GM12878 (cell line): Measurements from ENCODE around the gene DLG2. TPM values are rescaled to one million over a fixed set of nuclear protein-coding genes. Genes with fewer than 3 reads are reported as not detected.

Experiments
- ATAC-seq: fragments of 200-7000 bp; cut with Tn5 transposase; 3 replicates; pipeline ENCODE4 v1.9.1; 2020; ENCODE audit warnings: mild to moderate bottlenecking, moderate library complexity
- BruUV-seq: library from RNA; stranded (reverse); fragments of 400-500 nt; replicated peaks from 2 replicates; lab custom pipeline; 2021; lab: Mats Ljungman, UMichigan
- CTCF ChIA-PET: fragments of 300-600 bp; sonication (Branson Sonifier 250); formaldehyde crosslinking; extraction: SDS; loops from one replicate; lab custom pipeline; 2021; ENCODE audit warnings: inconsistent platforms; lab: Yijun Ruan, JAX
- POLR2A ChIA-PET: fragments of 350-600 bp; formaldehyde crosslinking; extraction: SDS; loops from one replicate; lab custom pipeline; 2021; ENCODE audit warnings: inconsistent platforms; lab: Charles Lee
- RAD21 ChIA-PET: fragments of 300-600 bp; sonication (Branson Sonifier 250); formaldehyde crosslinking; loops from one replicate; lab custom pipeline; 2023; ENCODE audit warnings: antibody characterized with exemption; ENCODE audit not compliant: unreplicated experiment; lab: Charles Lee
- SMC1A ChIA-PET: fragments of 300-600 bp; sonication (Branson Sonifier 250); formaldehyde crosslinking; loops from one replicate; lab custom pipeline; 2023; ENCODE audit not compliant: unreplicated experiment, uncharacterized antibody; lab: Charles Lee
- DNase-seq: peaks from one replicate; pipeline ENCODE4 v3.0.0-alpha.2; 2011; ENCODE audit warnings: low read depth, low spot score
- FAIRE-seq: peaks from 3 replicates; lab custom pipeline; 2011; peaks lifted over from hg19 to GRCh38; lab: Jason Lieb, UNC
- H2AFZ ChIP-seq: 2 replicates; pipeline ENCODE4 v1.6.0; 2011; ENCODE audit warnings: low read depth, low read length, control low read depth; ENCODE audit not compliant: control insufficient read depth
- H3K27ac ChIP-seq: 2 replicates; pipeline ENCODE4 v1.5.1; 2011; ENCODE audit warnings: control low read depth; ENCODE audit not compliant: control insufficient read depth, insufficient read depth
- H3K27me3 ChIP-seq, 2 experiments: replicated peaks in 1 of 2; 2 replicates each; pipeline versions ENCODE4 v1.6.0 to v1.6.1; 2011; ENCODE audit warnings: low read length in 1 of 2; ENCODE audit not compliant: control insufficient read depth in 2 of 2, insufficient read depth in 2 of 2
- H3K36me3 ChIP-seq, 2 experiments: 2 replicates each; pipeline ENCODE4 v1.5.1; 2011; ENCODE audit warnings: low read length in 1 of 2; ENCODE audit not compliant: control insufficient read depth in 2 of 2, insufficient read depth in 2 of 2
- H3K4me1 ChIP-seq: 2 replicates; pipeline ENCODE4 v1.6.1; 2011; ENCODE audit warnings: mild to moderate bottlenecking, low read length, moderate library complexity, mixed read lengths; ENCODE audit not compliant: control insufficient read depth, insufficient read depth
- H3K4me2 ChIP-seq: 2 replicates; pipeline ENCODE4 v1.6.0; 2011; ENCODE audit warnings: control low read depth; ENCODE audit not compliant: control insufficient read depth, insufficient read depth
- H3K4me3 ChIP-seq: fragments of 200-600 bp; sonication (generic); 2 replicates; pipeline ENCODE4 v1.5.1; 2016
- H3K79me2 ChIP-seq: 2 replicates; pipeline ENCODE4 v1.6.0; 2011; ENCODE audit warnings: low read length; ENCODE audit not compliant: control insufficient read depth, insufficient read depth
- H3K9ac ChIP-seq: 2 replicates; pipeline ENCODE4 v1.8.0; 2011; ENCODE audit warnings: low read length, control low read depth, mixed read lengths; ENCODE audit not compliant: control insufficient read depth, insufficient read depth
- H3K9me3 ChIP-seq: replicated peaks from 3 replicates; pipeline ENCODE4 v1.5.1; 2011; ENCODE audit warnings: mild to moderate bottlenecking, low read length; ENCODE audit not compliant: control insufficient read depth, insufficient read depth
- H4K20me1 ChIP-seq: 2 replicates; pipeline ENCODE4 v1.6.0; 2011; ENCODE audit not compliant: control insufficient read depth, insufficient read depth
- CEBPB ChIP-seq, 2 experiments: fragments of 150-350 bp in 1 of 2; IDR thresholded peaks; 2 replicates each; pipeline ENCODE4 v1.6.1; 2012 to 2014; ENCODE audit warnings: low read depth in 2 of 2, low read length in 2 of 2, borderline replicate concordance in 1 of 2, inconsistent platforms in 1 of 2
- EP300 ChIP-seq, 2 experiments: fragments of 150-350 bp in 1 of 2; IDR thresholded peaks; 2 replicates each; pipeline ENCODE4 v1.6.1; 2011 to 2012; ENCODE audit warnings: low read depth in 2 of 2, low read length in 2 of 2, borderline replicate concordance in 1 of 2, improper control_type of control experiment in 1 of 2, inconsistent platforms in 1 of 2; ENCODE audit not compliant: control insufficient read depth in 1 of 2
- NBN ChIP-seq: fragments of 450-650 bp; IDR thresholded peaks from 2 replicates; pipeline ENCODE4 v1.6.1; 2016
- NFYA ChIP-seq: IDR thresholded peaks from 2 replicates; pipeline ENCODE4 v1.6.1; 2011; ENCODE audit warnings: low read depth, mild to moderate bottlenecking, low read length, improper control_type of control experiment, borderline replicate concordance
- NR2C1 ChIP-seq: fragments of 450-650 bp; IDR thresholded peaks from 2 replicates; pipeline ENCODE4 v1.6.1; 2017; ENCODE audit warnings: antibody characterized with exemption, mild to moderate bottlenecking, moderate library complexity
- TCF7 ChIP-seq: IDR thresholded peaks from 2 replicates; pipeline ENCODE4 v1.6.1; 2014; ENCODE audit warnings: antibody characterized with exemption, borderline replicate concordance
- ZNF207 ChIP-seq: fragments of 450-650 bp; IDR thresholded peaks from 2 replicates; pipeline ENCODE4 v1.6.1; 2014; ENCODE audit warnings: antibody characterized with exemption, mild to moderate bottlenecking, borderline replicate concordance
- WGBS: methylation state at CpG from one replicate; pipeline ENCODE4 v1.1.6; 2016; ENCODE audit warnings: low lambda C conversion rate; ENCODE audit not compliant: insufficient replicate concordance, insufficient coverage; ENCODE audit errors: missing lambda C conversion rate; 5-methylcytosine and 5-hydroxymethylcytosine counted together
- in situ Hi-C: fragments of 300-500 bp; cut with MboI; formaldehyde crosslinking; loops from 9 replicates; pipeline ENCODE4 v1.14.3; 2018; ENCODE audit warnings: mixed read lengths
- intact Hi-C: fragments of 100-400 bp; cut with micrococcal nuclease; formaldehyde crosslinking; loops from one replicate; pipeline ENCODE4 v1.14.2; 2022; ENCODE audit not compliant: unreplicated experiment
- polyA plus RNA-seq, 11 experiments: library from polyadenylated mRNA; depleted of rRNA in 4 of 11; unstranded in 6 of 11; stranded (reverse) in 5 of 11; fragments of >200 nt; fragmentation: Nextera tagmentation in 4 of 11; fragmentation: Illumina TruSeq in 1 of 11; extraction: Ambion mirVana in 4 of 11; extraction: Trizol in 1 of 11; gene quantifications; 1 replicate in 1 of 11; 2 replicates in 10 of 11; pipeline versions ENCODE4 v1.2.1 to v1.2.3, GENCODE V29; 2011 to 2016; ENCODE audit warnings: inconsistent platforms in 2 of 11, missing spikeins in 2 of 11, low read depth in 1 of 11
- total RNA-seq, 4 experiments: library from RNA; depleted of rRNA in 3 of 4; stranded (reverse); fragments of >200 nt in 3 of 4; fragmentation: Illumina TruSeq in 1 of 4; extraction: Trizol in 1 of 4; gene quantifications; 2 replicates each; pipeline versions ENCODE4 v1.2.1 to v1.2.3, GENCODE V29; 2013 to 2021
- TF ChIP-seq, protein P1 (sequence below): IDR thresholded peaks from 2 replicates; pipeline ENCODE4 v1.6.1; 2012; ENCODE audit warnings: low read depth, low read length, improper control_type of control experiment
- TF ChIP-seq, protein P2 (sequence below): IDR thresholded peaks from 2 replicates; pipeline ENCODE4 v1.6.1; 2011; ENCODE audit warnings: low read depth, low read length, improper control_type of control experiment, borderline replicate concordance
- TF ChIP-seq, protein P3 (sequence below): IDR thresholded peaks from 2 replicates; pipeline ENCODE4 v1.6.1; 2011; ENCODE audit warnings: borderline replicate concordance, low read depth, mild to moderate bottlenecking, moderate library complexity, low read length; ENCODE audit not compliant: insufficient read depth, poor library complexity, severe bottlenecking
- TF ChIP-seq, protein P4 (sequence below): fragments of 450-650 bp; IDR thresholded peaks from 2 replicates; pipeline ENCODE4 v1.6.1; 2014; ENCODE audit warnings: mild to moderate bottlenecking

The DLG2 gene
- total and polyA plus RNA-seq, 10 of the 15 experiments (the other 5 are each of a cell fraction or from before 2014, with no cell fraction given): 0.09 to 0.98 (median 0.35) TPM

DNA sequence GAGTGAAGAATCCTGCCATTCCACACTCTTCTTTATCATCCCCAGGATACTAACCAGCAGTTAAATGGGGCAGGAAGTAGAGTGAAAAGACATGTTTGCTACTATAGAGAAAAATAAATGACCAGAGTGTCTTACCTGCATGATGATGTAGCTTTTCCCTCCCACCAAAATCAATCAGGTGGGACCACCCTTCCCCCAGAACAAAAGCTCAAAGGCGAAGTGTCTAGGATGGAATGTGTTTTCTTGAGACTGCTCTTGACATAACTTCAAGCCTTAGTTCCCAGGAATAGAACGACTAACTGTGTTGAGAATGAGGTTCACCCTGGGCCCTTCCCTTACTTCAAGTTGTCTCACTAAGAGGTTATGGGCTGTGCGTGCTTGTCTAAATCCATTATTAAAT lies 2001.8 kb downstream of the DLG2 start:
- no peak overlapping the region for H2AFZ ChIP-seq
- ChIA-PET SMC1A (no interaction called here), RAD21 (no interaction called here), CTCF (no interaction called here), POLR2A (no interaction called here)
- H3K4me3 ChIP-seq: no peak overlapping the region
- no peak overlapping the region for H3K27ac ChIP-seq
- no peaks in the 10 kb centered on the region for H4K20me1 ChIP-seq
- no peaks in the 10 kb centered on the region for H3K4me1 ChIP-seq
- no peaks in the 10 kb centered on the region for H3K27me3 ChIP-seq
- H3K4me2 ChIP-seq: no peak overlapping the region
- BruUV-seq: no TSS peak
- in situ Hi-C loops (no loop called here), intact Hi-C loops (no loop called here)
- TF ChIP-seq NR2C1: no peak
- no peak for TF ChIP-seq ZNF207
- TF ChIP-seq, protein P1, sequence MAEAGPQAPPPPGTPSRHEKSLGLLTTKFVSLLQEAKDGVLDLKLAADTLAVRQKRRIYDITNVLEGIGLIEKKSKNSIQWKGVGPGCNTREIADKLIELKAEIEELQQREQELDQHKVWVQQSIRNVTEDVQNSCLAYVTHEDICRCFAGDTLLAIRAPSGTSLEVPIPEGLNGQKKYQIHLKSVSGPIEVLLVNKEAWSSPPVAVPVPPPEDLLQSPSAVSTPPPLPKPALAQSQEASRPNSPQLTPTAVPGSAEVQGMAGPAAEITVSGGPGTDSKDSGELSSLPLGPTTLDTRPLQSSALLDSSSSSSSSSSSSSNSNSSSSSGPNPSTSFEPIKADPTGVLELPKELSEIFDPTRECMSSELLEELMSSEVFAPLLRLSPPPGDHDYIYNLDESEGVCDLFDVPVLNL: no peak
- TF ChIP-seq, protein P2, sequence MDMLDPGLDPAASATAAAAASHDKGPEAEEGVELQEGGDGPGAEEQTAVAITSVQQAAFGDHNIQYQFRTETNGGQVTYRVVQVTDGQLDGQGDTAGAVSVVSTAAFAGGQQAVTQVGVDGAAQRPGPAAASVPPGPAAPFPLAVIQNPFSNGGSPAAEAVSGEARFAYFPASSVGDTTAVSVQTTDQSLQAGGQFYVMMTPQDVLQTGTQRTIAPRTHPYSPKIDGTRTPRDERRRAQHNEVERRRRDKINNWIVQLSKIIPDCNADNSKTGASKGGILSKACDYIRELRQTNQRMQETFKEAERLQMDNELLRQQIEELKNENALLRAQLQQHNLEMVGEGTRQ: no peak
- no peak for TF ChIP-seq NBN
- no peak for TF ChIP-seq NFYA
- H3K9ac ChIP-seq: no peak overlapping the region
- no peaks in the 10 kb centered on the region for H3K36me3 ChIP-seq
- no peaks in the 10 kb centered on the region for H3K9me3 ChIP-seq
- WGBS: 43% methylated on average over 3 of the region's 3 CpGs
- no peak for DNase-seq
- no peaks in the 10 kb centered on the region for H3K79me2 ChIP-seq
- ATAC-seq: no peak
- no peak for FAIRE-seq

DNA sequence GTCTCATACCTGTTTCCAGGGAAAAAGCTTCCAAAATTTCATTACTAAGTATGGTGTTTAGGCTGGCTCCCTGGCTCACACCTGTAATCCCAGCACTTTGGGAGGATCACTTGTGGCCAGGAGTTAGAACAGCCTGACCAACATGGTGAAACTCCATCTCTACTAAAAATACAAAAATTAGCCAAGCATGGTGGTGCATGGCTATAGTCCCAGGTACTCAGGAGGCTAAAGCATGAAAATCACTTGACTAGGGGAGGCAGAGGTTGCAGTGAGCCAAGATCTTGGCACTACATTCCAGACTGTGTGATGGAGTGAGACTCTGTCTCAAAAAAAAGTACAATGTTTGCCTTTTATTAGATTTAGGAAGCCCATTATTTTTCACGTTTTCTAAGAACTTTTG lies 2009.5 kb downstream of the DLG2 start:
- BruUV-seq: no TSS peak
- no peaks in the 10 kb centered on the region for H3K27me3 ChIP-seq
- ATAC-seq: no peak
- SMC1A ChIA-PET: no interaction called here
- intact Hi-C loops: loop anchor here (5.0 kb wide), 1 partner anchor 55 kb away; no protein-coding TSS in a partner anchor
- H4K20me1 ChIP-seq: no peaks in the 10 kb centered on the region
- FAIRE-seq: no peak
- no peak overlapping the region for H3K4me2 ChIP-seq
- H3K36me3 ChIP-seq: no peaks in the 10 kb centered on the region
- POLR2A ChIA-PET: no interaction called here
- no peaks in the 10 kb centered on the region for H3K79me2 ChIP-seq
- RAD21 ChIA-PET: no interaction called here
- no peak for DNase-seq
- CTCF ChIA-PET: no interaction called here
- H2AFZ ChIP-seq: no peak overlapping the region
- no peaks in the 10 kb centered on the region for H3K9me3 ChIP-seq
- no peak overlapping the region for H3K9ac ChIP-seq
- in situ Hi-C loops: no loop called here
- no peak overlapping the region for H3K4me3 ChIP-seq
- H3K4me1 ChIP-seq: peaks cover 17% of the 10 kb centered on the region
- WGBS: 76% methylated on average over 1 of the region's 1 CpG
- no peak overlapping the region for H3K27ac ChIP-seq
- TF ChIP-seq, protein P1: no peak
- no peak for TF ChIP-seq CEBPB (IDR thresholded peaks at IDR 0.05; ENCODE audit: borderline replicate concordance in 1 of 2, low read depth in 2 of 2, low read length in 2 of 2)
- no peak for TF ChIP-seq EP300 (IDR thresholded peaks at IDR 0.05; ENCODE audit: borderline replicate concordance in 1 of 2, control insufficient read depth in 1 of 2, low read depth in 2 of 2, low read length in 2 of 2)
- TF ChIP-seq, protein P3, sequence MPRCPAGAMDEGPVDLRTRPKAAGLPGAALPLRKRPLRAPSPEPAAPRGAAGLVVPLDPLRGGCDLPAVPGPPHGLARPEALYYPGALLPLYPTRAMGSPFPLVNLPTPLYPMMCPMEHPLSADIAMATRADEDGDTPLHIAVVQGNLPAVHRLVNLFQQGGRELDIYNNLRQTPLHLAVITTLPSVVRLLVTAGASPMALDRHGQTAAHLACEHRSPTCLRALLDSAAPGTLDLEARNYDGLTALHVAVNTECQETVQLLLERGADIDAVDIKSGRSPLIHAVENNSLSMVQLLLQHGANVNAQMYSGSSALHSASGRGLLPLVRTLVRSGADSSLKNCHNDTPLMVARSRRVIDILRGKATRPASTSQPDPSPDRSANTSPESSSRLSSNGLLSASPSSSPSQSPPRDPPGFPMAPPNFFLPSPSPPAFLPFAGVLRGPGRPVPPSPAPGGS: no peak
- TF ChIP-seq, protein P4, sequence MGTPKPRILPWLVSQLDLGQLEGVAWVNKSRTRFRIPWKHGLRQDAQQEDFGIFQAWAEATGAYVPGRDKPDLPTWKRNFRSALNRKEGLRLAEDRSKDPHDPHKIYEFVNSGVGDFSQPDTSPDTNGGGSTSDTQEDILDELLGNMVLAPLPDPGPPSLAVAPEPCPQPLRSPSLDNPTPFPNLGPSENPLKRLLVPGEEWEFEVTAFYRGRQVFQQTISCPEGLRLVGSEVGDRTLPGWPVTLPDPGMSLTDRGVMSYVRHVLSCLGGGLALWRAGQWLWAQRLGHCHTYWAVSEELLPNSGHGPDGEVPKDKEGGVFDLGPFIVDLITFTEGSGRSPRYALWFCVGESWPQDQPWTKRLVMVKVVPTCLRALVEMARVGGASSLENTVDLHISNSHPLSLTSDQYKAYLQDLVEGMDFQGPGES: no peak
- no peak for TF ChIP-seq TCF7
